Measurements from ENCODE around the gene NR1D1. TPM values are rescaled to one million over a fixed set of nuclear protein-coding genes. Genes with fewer than 3 reads are reported as not detected.

NR1D1 gene
- total and polyA plus RNA-seq, 2 of the 13 experiments (the other 11 are each of a cell fraction or from before 2014, with no cell fraction given): 2.1 to 2.7 TPM

GRCh38 chr17:40103071-40103661 lies 2.8 kb upstream of the NR1D1 start (continued):
- TF ChIP-seq GATAD1 (CRISPR knock-in tag; IDR thresholded peaks at IDR 0.05) (no peak; the same call in 1 of the 2 replicates), ZMAT5 (CRISPR knock-in tag; IDR thresholded peaks at IDR 0.05; ENCODE audit: borderline replicate concordance, low read depth) (no peak), ZNF484 (CRISPR knock-in tag; IDR thresholded peaks at IDR 0.05; ENCODE audit: borderline replicate concordance, low read depth) (no peak), ZNF281 (CRISPR knock-in tag; IDR thresholded peaks at IDR 0.05; ENCODE audit: borderline replicate concordance) (no peak), ZNF761 (CRISPR knock-in tag; conservative IDR thresholded peaks at IDR 0.05) (no peak), NR2F1 (CRISPR knock-in tag; IDR thresholded peaks at IDR 0.05) (peak in 1 of 2 experiments; percentile 45; a peak in 2 of 4 replicates), THAP9 (CRISPR knock-in tag; IDR thresholded peaks at IDR 0.05; ENCODE audit: borderline replicate concordance) (0 out of 2 replicates have a peak, but pooled peaks have one; percentile 38), ZNF891 (CRISPR knock-in tag; IDR thresholded peaks at IDR 0.05) (0 out of 2 replicates have a peak, but pooled peaks have one; percentile 62), ARHGAP35 (CRISPR knock-in tag; IDR thresholded peaks at IDR 0.05; ENCODE audit: borderline replicate concordance) (no peak), CEBPB (IDR thresholded peaks at IDR 0.05; ENCODE audit: borderline replicate concordance, low read depth, low read length) (no peak), WIZ (CRISPR knock-in tag; IDR thresholded peaks at IDR 0.05) (no peak), TFDP1 (CRISPR knock-in tag; IDR thresholded peaks at IDR 0.05; ENCODE audit: borderline replicate concordance) (no peak), CREBL2 (CRISPR knock-in tag; IDR thresholded peaks at IDR 0.05; ENCODE audit: borderline replicate concordance) (0 out of 2 replicates have a peak, but pooled peaks have one; percentile 22), FOSL2 (CRISPR knock-in tag; IDR thresholded peaks at IDR 0.05) (peak; percentile 53; the same call in 1 of the 2 replicates), CHD2 (IDR thresholded peaks at IDR 0.05; ENCODE audit: low read depth, low read length) (no peak), SAP130 (CRISPR knock-in tag; IDR thresholded peaks at IDR 0.05; ENCODE audit: low read depth) (peak; percentile 26), ZNF235 (CRISPR knock-in tag; IDR thresholded peaks at IDR 0.05; ENCODE audit: borderline replicate concordance) (no peak), TBP (CRISPR knock-in tag; IDR thresholded peaks at IDR 0.05) (no peak)
